AG04449 (cell line): ENCODE data around the gene SHANK2.
A peak's percentile ranks its signal among the peaks of the same experiment; 100 is the strongest.

Experiments used
- CTCF ChIA-PET: fragments of 350-600 bp; formaldehyde crosslinking; extraction: SDS; loops from one replicate; lab custom pipeline; 2021; ENCODE audit warnings: antibody characterized with exemption; lab: Yijun Ruan, JAX
- POLR2A ChIA-PET: fragments of 400-600, 350-600 bp; formaldehyde crosslinking; extraction: SDS; loops from one replicate; lab custom pipeline; 2020; ENCODE audit warnings: antibody characterized with exemption, inconsistent platforms; lab: Yijun Ruan, JAX
- DNase-seq: peaks from one replicate; pipeline ENCODE4 v3.0.0-alpha.2; 2010; ENCODE audit warnings: low read depth, low spot score
- H3K4me3 ChIP-seq: 2 replicates; pipeline ENCODE4 v1.5.1; 2011; ENCODE audit warnings: low read depth, mild to moderate bottlenecking, control low read depth, low read length
- CTCF ChIP-seq: IDR thresholded peaks from one replicate; pipeline ENCODE4 v1.5.1; 2011; ENCODE audit warnings: mild to moderate bottlenecking, moderate library complexity, low read length, control low read depth, inconsistent platforms; ENCODE audit not compliant: insufficient read depth; ENCODE audit errors: missing control alignments

SHANK2 gene

GRCh38 chr11:71252269-71252769 lies at the start of gene SHANK2:
Gene SHANK2 (minus strand): TSS chr11:71252577. CDS start chr11:71147326, 105,251 bp downstream.
- CTCF ChIA-PET: interaction anchor here (1.4 to 2.0 kb wide), 3 partner anchors 10 to 90 kb away, joined by 4 to 8 read pairs (median 4); no protein-coding TSS in a partner anchor
- H3K4me3 ChIP-seq: peak within 1 kb of the TSS; percentile 43
- POLR2A ChIA-PET: interaction anchor here (3.1 kb wide), 1 partner anchor 35 kb away, joined by 13 read pairs; no protein-coding TSS in a partner anchor

GRCh38 chr11:71301858-71302533 lies 49.6 kb upstream of the SHANK2 start:
- ChIA-PET POLR2A (no interaction called here), CTCF (no interaction called here)
- DNase-seq: no peak
- TF ChIP-seq CTCF: no peak
- H3K4me3 ChIP-seq: no peak overlapping the region

More at GRCh38 chr11:71252269-71252769, at the start of gene SHANK2:
- TF ChIP-seq CTCF: no peak
- DNase-seq: no peak

- H3K4me3 ChIP-seq: no peak overlapping the region
- ChIA-PET POLR2A (interaction anchor here (3.2 kb wide), 1 partner anchor 14 kb away, joined by 50 read pairs; no protein-coding TSS in a partner anchor), CTCF (no interaction called here)
- no peak for DNase-seq
- no peak for TF ChIP-seq CTCF
Observed at GRCh38 chr11:71301046-71301857, 48.9 kb upstream of the SHANK2 start.

- POLR2A ChIA-PET: interaction anchor here (3.2 kb wide), 1 partner anchor 13 kb away, joined by 50 read pairs; no protein-coding TSS in a partner anchor
- CTCF ChIA-PET: no interaction called here
- no peak overlapping the region for H3K4me3 ChIP-seq
- TF ChIP-seq CTCF: no peak
- no peak for DNase-seq
Observed at GRCh38 chr11:71300187-71300586, 47.8 kb upstream of the SHANK2 start.

GRCh38 chr11:71298761-71299181 lies 46.4 kb upstream of the SHANK2 start:
- no peak for TF ChIP-seq CTCF
- H3K4me3 ChIP-seq: no peak overlapping the region
- ChIA-PET POLR2A (interaction anchor here (0.6 to 3.2 kb wide), 2 partner anchors 10 to 11 kb away, joined by 3 to 50 read pairs; no protein-coding TSS in a partner anchor), CTCF (interaction anchor here (0.8 to 1.3 kb wide), 2 partner anchors 8 to 11 kb away, joined by 3 to 8 read pairs; no protein-coding TSS in a partner anchor)
- no peak for DNase-seq
